Muscle of leg (tissue), 11 donors: Measurements from ENCODE around the gene SLC25A43. TPM values are rescaled to one million over a fixed set of nuclear protein-coding genes. Genes with fewer than 3 reads are reported as not detected.
"Not testable (repeated sequence)": the region's sequence is repeated elsewhere in the genome, so short reads cannot be mapped to it uniquely, and the experiment has no call there.

Source experiments
- DNase-seq: peaks from one replicate; pipeline ENCODE4 v3.0.0; 2013
- H3K27ac ChIP-seq: one replicate; pipeline ENCODE4 v1.5.1; 2013; ENCODE audit warnings: mild to moderate bottlenecking, low read length, control low read depth
- H3K27me3 ChIP-seq: one replicate; pipeline ENCODE4 v1.6.1; 2013; ENCODE audit warnings: low read length; ENCODE audit not compliant: control insufficient read depth, insufficient read depth
- H3K36me3 ChIP-seq: one replicate; pipeline ENCODE4 v1.6.1; 2013; ENCODE audit warnings: low read length; ENCODE audit not compliant: control insufficient read depth, insufficient read depth
- H3K4me1 ChIP-seq: one replicate; pipeline ENCODE4 v1.6.1; 2013; ENCODE audit warnings: low read length; ENCODE audit not compliant: control insufficient read depth, insufficient read depth
- H3K4me3 ChIP-seq: one replicate; pipeline ENCODE4 v1.5.1; 2013; ENCODE audit warnings: low read length, control low read depth
- H3K9me3 ChIP-seq: replicated peaks from 2 replicates; pipeline ENCODE4 v1.6.1; 2013; ENCODE audit warnings: low read depth, low read length; ENCODE audit not compliant: control insufficient read depth
- WGBS: methylation state at CpG from one replicate; pipeline ENCODE4 v1.1.5; 2013; ENCODE audit warnings: missing lambda C conversion rate; ENCODE audit not compliant: insufficient coverage; 5-methylcytosine and 5-hydroxymethylcytosine counted together
- polyA plus RNA-seq, 8 donors: library from polyadenylated mRNA; unstranded; fragments of 120-200 nt; gene quantifications; one replicate each; pipeline versions ENCODE4 v1.2.1 to v1.2.3, GENCODE V29; 2013; ENCODE audit warnings: inconsistent platforms in 1 of 8, low replicate concordance in 1 of 8; ENCODE audit not compliant: insufficient read length in 8 of 8, insufficient read depth in 1 of 8
- total RNA-seq: library from RNA; stranded (reverse); fragments of 120-200 nt; gene quantifications from one replicate; pipeline ENCODE4 v1.2.4, GENCODE V29; 2013

Gene SLC25A43
- total and polyA plus RNA-seq, 9 donors = 3.9 to 11.7 (median 7.5) TPM

DNA sequence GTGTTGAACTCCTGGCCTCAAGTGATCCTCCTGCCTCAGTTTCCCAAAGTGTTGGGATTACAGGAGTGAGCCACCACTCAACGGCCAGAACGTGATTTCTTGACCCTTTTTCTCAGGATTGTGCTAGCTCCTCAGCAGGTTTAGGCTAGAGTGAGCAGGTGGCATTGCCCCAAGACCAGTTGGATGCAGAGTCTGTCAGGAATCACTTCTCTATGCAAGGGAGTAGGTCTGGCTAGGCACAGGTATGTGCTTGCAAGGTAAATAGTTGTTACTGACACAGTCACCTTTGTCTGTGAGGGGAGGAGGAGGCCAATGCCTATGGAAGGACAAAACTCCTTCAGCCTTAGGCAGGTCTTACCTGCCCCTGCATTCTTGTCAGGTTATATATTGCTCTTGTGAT is 93.3 kb downstream of the SLC25A43 start:
- no peaks in the 10 kb centered on the region for H3K4me1 ChIP-seq
- no peaks in the 10 kb centered on the region for H3K27me3 ChIP-seq
- H3K4me3 ChIP-seq = no peak overlapping the region
- WGBS = 61% methylated on average over 2 of the region's 2 CpGs
- no peak for DNase-seq
- no peaks in the 10 kb centered on the region for H3K36me3 ChIP-seq
- no peaks in the 10 kb centered on the region for H3K9me3 ChIP-seq
- no peak overlapping the region for H3K27ac ChIP-seq

- not testable (repeated sequence) for H3K4me3 ChIP-seq, H3K27me3 ChIP-seq, DNase-seq, H3K27ac ChIP-seq, H3K9me3 ChIP-seq, H3K4me1 ChIP-seq, H3K36me3 ChIP-seq
- WGBS = 80% methylated on average over 2 of the region's 10 CpGs
Observed at GRCh38 chrX:119493851-119494495, 94.8 kb downstream of the SLC25A43 start.

- no peak for DNase-seq
- Histone ChIP-seq H3K27ac (no peak overlapping the region), H3K36me3 (no peaks in the 10 kb centered on the region), H3K4me3 (no peak overlapping the region), H3K27me3 (no peaks in the 10 kb centered on the region), H3K9me3 (no peaks in the 10 kb centered on the region), H3K4me1 (no peaks in the 10 kb centered on the region)
- WGBS = 74% methylated on average over 4 of the region's 10 CpGs
Observed at GRCh38 chrX:119495734-119496726, 96.9 kb downstream of the SLC25A43 start.

DNA sequence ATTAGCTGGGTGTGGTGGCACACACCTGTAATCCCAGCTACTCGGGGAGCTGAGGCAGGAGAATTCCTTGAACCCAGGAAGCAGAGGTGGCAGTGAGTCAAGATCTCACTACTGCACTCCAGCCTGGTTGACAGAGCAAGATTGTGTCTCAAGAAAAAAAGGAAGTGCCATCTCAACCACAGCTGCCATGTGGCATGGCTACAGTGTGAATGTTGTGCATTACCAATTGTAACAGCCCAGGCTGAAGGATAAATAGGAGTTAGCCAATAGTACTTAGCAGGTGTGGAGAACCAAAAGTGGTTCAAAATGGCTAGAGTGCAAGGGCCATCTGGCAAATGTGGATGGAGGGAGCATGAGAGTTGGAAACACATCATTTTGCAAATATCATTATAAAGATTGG is 98.0 kb downstream of the SLC25A43 start:
- Histone ChIP-seq H3K27me3 (no peaks in the 10 kb centered on the region), H3K36me3 (no peaks in the 10 kb centered on the region), H3K27ac (no peak overlapping the region), H3K9me3 (no peaks in the 10 kb centered on the region), H3K4me1 (no peaks in the 10 kb centered on the region), H3K4me3 (no peak overlapping the region)
- no peak for DNase-seq
- WGBS = 80% methylated on average over 1 of the region's 1 CpG

GRCh38 chrX:119500061-119500800 is 101.1 kb downstream of the SLC25A43 start:
- Histone ChIP-seq H3K4me3 (no peak overlapping the region), H3K36me3 (no peaks in the 10 kb centered on the region), H3K27ac (no peak overlapping the region), H3K27me3 (no peaks in the 10 kb centered on the region), H3K4me1 (no peaks in the 10 kb centered on the region), H3K9me3 (no peaks in the 10 kb centered on the region)
- no peak for DNase-seq
- WGBS = 90% methylated on average over 10 of the region's 13 CpGs

DNA sequence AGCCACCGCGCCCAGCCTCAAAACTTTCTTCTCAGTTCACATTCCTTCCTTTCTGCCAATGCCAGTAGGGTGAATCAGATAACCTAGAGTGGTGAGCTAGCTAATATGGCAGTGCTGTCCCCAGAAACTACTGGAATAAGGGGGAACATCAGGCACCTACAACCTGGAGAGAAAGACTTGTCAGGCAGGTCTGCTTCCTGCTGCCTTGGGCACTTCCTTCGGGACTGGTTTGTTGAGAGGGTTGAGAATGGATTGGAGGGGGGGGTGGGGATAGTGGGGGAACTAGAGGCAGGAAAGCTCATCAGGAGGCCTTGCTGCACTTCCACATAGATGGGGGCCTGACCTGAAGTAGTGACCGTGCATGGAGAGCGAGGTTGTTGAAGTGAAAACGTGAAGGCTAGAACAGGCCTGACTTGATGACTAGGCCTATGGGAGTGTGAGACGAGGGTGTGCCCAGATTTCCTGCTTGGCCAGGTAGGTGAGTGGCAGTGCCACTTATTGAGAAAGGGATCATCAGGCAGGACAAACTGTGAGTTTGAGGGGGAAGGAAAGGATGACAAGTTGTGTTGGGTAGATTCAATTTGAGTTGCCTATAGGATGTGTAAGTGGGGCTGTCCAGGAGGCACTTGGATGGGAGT is 102.5 kb downstream of the SLC25A43 start:
- no peaks in the 10 kb centered on the region for H3K4me1 ChIP-seq
- no peak overlapping the region for H3K4me3 ChIP-seq
- H3K27me3 ChIP-seq = no peaks in the 10 kb centered on the region
- H3K9me3 ChIP-seq = no peaks in the 10 kb centered on the region
- H3K27ac ChIP-seq = no peak overlapping the region
- 78% methylated on average over 5 of the region's 7 CpGs for WGBS
- DNase-seq = no peak
- no peaks in the 10 kb centered on the region for H3K36me3 ChIP-seq

- Histone ChIP-seq H3K4me3 (no peak overlapping the region), H3K36me3 (no peaks in the 10 kb centered on the region), H3K4me1 (no peaks in the 10 kb centered on the region), H3K27ac (no peak overlapping the region), H3K9me3 (no peaks in the 10 kb centered on the region), H3K27me3 (no peaks in the 10 kb centered on the region)
- WGBS = 52% methylated on average over 3 of the region's 11 CpGs
- DNase-seq = no peak
Observed at GRCh38 chrX:119502727-119503483, 103.8 kb downstream of the SLC25A43 start.

DNA sequence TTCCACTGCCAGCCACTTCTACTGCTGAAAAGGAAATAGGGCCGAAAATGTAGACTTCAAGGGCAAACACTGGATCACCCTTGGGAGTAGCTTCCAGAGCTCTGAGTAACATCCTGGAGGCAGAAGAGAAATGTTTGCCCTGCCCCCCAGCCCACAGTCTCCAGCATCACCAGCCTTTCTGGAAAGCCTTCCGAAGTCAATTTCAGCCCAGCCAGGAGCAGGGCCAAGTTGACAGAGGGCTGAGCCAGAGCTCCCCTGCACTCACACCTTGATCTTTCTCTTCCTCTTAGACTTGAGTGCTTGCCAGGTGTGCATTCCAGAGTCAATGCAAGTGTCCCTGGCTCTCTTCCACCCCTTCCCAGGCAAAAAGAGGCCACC is 104.3 kb downstream of the SLC25A43 start:
- WGBS = 56% methylated on average over 2 of the region's 2 CpGs
- Histone ChIP-seq H3K36me3 (no peaks in the 10 kb centered on the region), H3K27me3 (no peaks in the 10 kb centered on the region), H3K4me3 (no peak overlapping the region), H3K4me1 (no peaks in the 10 kb centered on the region), H3K9me3 (no peaks in the 10 kb centered on the region), H3K27ac (no peak overlapping the region)
- DNase-seq = peak; percentile 28
